ENCODE measurements around the gene KRT75. TPM values are rescaled to one million over a fixed set of nuclear protein-coding genes. Genes with fewer than 3 reads are reported as not detected.
"Not testable (repeated sequence)": the region's sequence is repeated elsewhere in the genome, so short reads cannot be mapped to it uniquely, and the experiment has no call there.

KRT75 gene
- total RNA-seq, 1 experiment from 2014 or later = not detected

GRCh38 chr12:52413782-52414345 lies 20.3 kb downstream of the KRT75 start:
- DNase-seq (ENCODE audit: unreplicated experiment) = no peak
- POLR2A ChIA-PET = interaction anchor here (0.7 kb wide), 1 partner anchor 41 kb away, joined by 3 read pairs; no protein-coding TSS in a partner anchor

DNA sequence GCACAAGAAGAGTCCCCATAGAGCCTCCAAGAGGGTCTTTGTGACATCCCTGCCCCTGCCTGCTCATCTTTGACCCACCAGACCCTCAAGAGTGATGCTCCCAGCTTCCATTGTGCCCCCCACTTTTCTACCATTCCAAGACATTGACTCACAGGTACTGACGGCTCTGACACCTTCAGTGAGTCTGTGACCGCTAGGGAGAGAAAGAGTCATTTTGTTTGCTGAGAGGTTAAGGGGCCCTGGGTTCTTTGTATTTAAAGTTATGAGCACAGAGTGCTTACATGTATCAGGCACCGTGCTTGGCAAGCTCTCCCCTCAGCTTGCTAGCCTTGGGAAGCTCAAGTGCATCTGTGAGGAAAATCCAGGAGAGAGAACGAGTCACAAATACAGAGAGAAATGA lies 21.0 kb downstream of the KRT75 start:
- no peak for DNase-seq (ENCODE audit: unreplicated experiment)
- TF ChIP-seq CTCF (IDR thresholded peaks at IDR 0.05; ENCODE audit: unreplicated experiment) = no peak
- intact Hi-C loops (cut with micrococcal nuclease) = no loop called here
- Mint-ChIP-seq H3K27me3 (ENCODE audit: insufficient read depth, unreplicated experiment) (peaks cover 10% of the 10 kb centered on the region), H3K27ac (ENCODE audit: low read depth, unreplicated experiment) (peak overlapping the region; percentile 2), H3K36me3 (ENCODE audit: insufficient read depth, unreplicated experiment) (no peaks in the 10 kb centered on the region), H3K4me1 (ENCODE audit: insufficient read depth, unreplicated experiment) (peaks cover 22% of the 10 kb centered on the region), H3K9me3 (ENCODE audit: unreplicated experiment) (no peaks in the 10 kb centered on the region), H3K4me3 (ENCODE audit: unreplicated experiment) (no peak overlapping the region)
- CTCF ChIA-PET = interaction anchor here (1.0 to 1.2 kb wide), 3 partner anchors 15 to 93 kb away, joined by 4 to 6 read pairs (median 5); no protein-coding TSS in a partner anchor
- POLR2A ChIA-PET = interaction anchor here (0.7 kb wide), 1 partner anchor 42 kb away, joined by 3 read pairs; no protein-coding TSS in a partner anchor
- BruUV-seq (replicated peaks) = no TSS peak

More at GRCh38 chr12:52413782-52414345, 20.3 kb downstream of the KRT75 start:
- CTCF ChIA-PET = interaction anchor here (0.6 to 1.2 kb wide), 3 partner anchors 15 to 33 kb away, joined by 3 to 6 read pairs (median 5); no protein-coding TSS in a partner anchor
- BruUV-seq (replicated peaks) = no TSS peak
- no peaks in the 10 kb centered on the region for H3K36me3 Mint-ChIP-seq (ENCODE audit: insufficient read depth, unreplicated experiment)
- no peaks in the 10 kb centered on the region for H3K9me3 Mint-ChIP-seq (ENCODE audit: unreplicated experiment)
- no peak overlapping the region for H3K4me3 Mint-ChIP-seq (ENCODE audit: unreplicated experiment)
- peaks cover 3% of the 10 kb centered on the region for H3K27me3 Mint-ChIP-seq (ENCODE audit: insufficient read depth, unreplicated experiment)
- H3K4me1 Mint-ChIP-seq (ENCODE audit: insufficient read depth, unreplicated experiment) = peaks cover 22% of the 10 kb centered on the region
- TF ChIP-seq CTCF (IDR thresholded peaks at IDR 0.05; ENCODE audit: unreplicated experiment) = no peak
- intact Hi-C loops (cut with micrococcal nuclease) = no loop called here
- no peak overlapping the region for H3K27ac Mint-ChIP-seq (ENCODE audit: low read depth, unreplicated experiment)

GRCh38 chr12:52411815-52412214 lies 22.4 kb downstream of the KRT75 start:
- TF ChIP-seq CTCF (IDR thresholded peaks at IDR 0.05; ENCODE audit: unreplicated experiment) = no peak

DNA sequence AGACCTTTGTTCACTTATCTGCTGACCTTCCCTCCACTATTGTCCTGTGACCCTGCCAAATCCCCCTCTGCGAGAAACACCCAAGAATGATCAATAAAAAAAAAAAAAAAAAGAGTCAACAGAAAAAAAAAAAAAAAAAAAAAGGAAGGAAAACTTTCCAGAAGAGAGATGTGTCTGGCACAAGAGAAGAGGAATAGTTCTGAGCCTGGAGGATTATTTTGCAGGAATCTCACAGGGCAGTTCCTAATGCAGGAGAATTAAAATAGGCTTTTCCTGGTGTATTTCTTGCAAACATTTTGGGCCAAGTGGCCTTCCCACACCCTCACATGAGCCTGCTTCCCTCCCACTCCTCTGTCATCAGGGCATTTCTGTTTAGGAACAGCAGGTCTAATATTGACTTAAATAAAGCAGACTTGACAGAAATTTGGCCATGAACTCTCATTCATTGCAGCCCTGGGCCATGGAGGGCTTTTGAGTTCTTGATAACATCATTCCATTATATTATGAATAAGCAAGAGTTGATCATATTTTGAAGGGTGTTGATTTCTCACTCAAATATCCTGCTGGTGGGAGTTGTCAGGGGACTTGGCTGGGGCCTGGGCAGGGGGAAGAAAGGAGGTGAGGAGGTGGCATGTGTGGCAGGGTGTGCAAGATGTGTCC lies 23.5 kb downstream of the KRT75 start:
- CTCF ChIA-PET = interaction anchor here (0.6 kb wide), 1 partner anchor 726 kb away, joined by 3 read pairs; no protein-coding TSS in a partner anchor
- H3K9me3 Mint-ChIP-seq (ENCODE audit: unreplicated experiment); H3K4me1 Mint-ChIP-seq (ENCODE audit: insufficient read depth, unreplicated experiment); DNase-seq (ENCODE audit: unreplicated experiment); H3K36me3 Mint-ChIP-seq (ENCODE audit: insufficient read depth, unreplicated experiment); intact Hi-C loops (cut with micrococcal nuclease); POLR2A ChIA-PET; H3K27ac Mint-ChIP-seq (ENCODE audit: low read depth, unreplicated experiment); BruUV-seq (replicated peaks); H3K4me3 Mint-ChIP-seq (ENCODE audit: unreplicated experiment): not testable (repeated sequence)
- peaks cover 12% of the 10 kb centered on the region for H3K27me3 Mint-ChIP-seq (ENCODE audit: insufficient read depth, unreplicated experiment)

More at GRCh38 chr12:52411815-52412214, 22.4 kb downstream of the KRT75 start:
- H3K27me3 Mint-ChIP-seq (ENCODE audit: insufficient read depth, unreplicated experiment) = peaks cover 12% of the 10 kb centered on the region
- intact Hi-C loops (cut with micrococcal nuclease) = no loop called here
- peaks cover 13% of the 10 kb centered on the region for H3K4me1 Mint-ChIP-seq (ENCODE audit: insufficient read depth, unreplicated experiment)
- H3K27ac Mint-ChIP-seq (ENCODE audit: low read depth, unreplicated experiment) = no peak overlapping the region
- ChIA-PET POLR2A (interaction anchor here (0.9 to 1.1 kb wide), 2 partner anchors 9 to 11 kb away, joined by 3 to 4 read pairs; no protein-coding TSS in a partner anchor), CTCF (interaction anchor here (1.1 kb wide), 1 partner anchor 14 kb away, joined by 3 read pairs; no protein-coding TSS in a partner anchor)
- H3K36me3 Mint-ChIP-seq (ENCODE audit: insufficient read depth, unreplicated experiment) = no peaks in the 10 kb centered on the region
- DNase-seq (ENCODE audit: unreplicated experiment) = no peak
- no peaks in the 10 kb centered on the region for H3K9me3 Mint-ChIP-seq (ENCODE audit: unreplicated experiment)
- no TSS peak for BruUV-seq (replicated peaks)
- H3K4me3 Mint-ChIP-seq (ENCODE audit: unreplicated experiment) = no peak overlapping the region

All from MCF 10A (cell line).